Small intestine (tissue), 7 donors: ENCODE data around the gene GPRIN1. TPM values are rescaled to one million over a fixed set of nuclear protein-coding genes. Genes with fewer than 3 reads are reported as not detected.

Experiments used
- DNase-seq, 2 donors: peaks; one replicate each; pipeline versions ENCODE4 v3.0.0 to v3.0.0-alpha.2; 2013
- FAIRE-seq: peaks from 2 replicates; lab custom pipeline; 2012; peaks lifted over from hg19 to GRCh38; lab: Jason Lieb, UNC
- H3K27ac ChIP-seq, 3 donors: one replicate each; pipeline ENCODE4 v1.5.1; 2013; ENCODE audit warnings: low read length in 2 of 3, mild to moderate bottlenecking in 2 of 3, control low read depth in 1 of 3, inconsistent platforms in 1 of 3, low read depth in 1 of 3, moderate library complexity in 1 of 3
- H3K27me3 ChIP-seq, 3 donors: one replicate each; pipeline ENCODE4 v1.6.1; 2013; ENCODE audit warnings: low read length in 3 of 3, inconsistent platforms in 1 of 3; ENCODE audit not compliant: control insufficient read depth in 3 of 3, insufficient read depth in 3 of 3
- H3K36me3 ChIP-seq, 3 donors: one replicate each; pipeline ENCODE4 v1.6.1; 2013; ENCODE audit warnings: low read length in 3 of 3, inconsistent platforms in 1 of 3, low read depth in 1 of 3, mild to moderate bottlenecking in 1 of 3, moderate library complexity in 1 of 3; ENCODE audit not compliant: control insufficient read depth in 3 of 3, insufficient read depth in 2 of 3
- H3K4me1 ChIP-seq, 3 donors: one replicate each; pipeline ENCODE4 v1.6.1; 2013; ENCODE audit warnings: low read length in 2 of 3, inconsistent platforms in 1 of 3, low read depth in 1 of 3, mild to moderate bottlenecking in 1 of 3, moderate library complexity in 1 of 3; ENCODE audit not compliant: control insufficient read depth in 3 of 3, insufficient read depth in 2 of 3
- H3K4me3 ChIP-seq, 3 donors: one replicate each; pipeline ENCODE4 v1.5.1; 2013; ENCODE audit warnings: low read length in 3 of 3, control low read depth in 1 of 3, inconsistent platforms in 1 of 3, low read depth in 1 of 3, mild to moderate bottlenecking in 1 of 3, moderate library complexity in 1 of 3
- H3K9me3 ChIP-seq, 2 donors: one replicate each; pipeline ENCODE4 v1.6.1; 2013; ENCODE audit warnings: low read depth in 1 of 2, low read length in 1 of 2; ENCODE audit not compliant: control insufficient read depth in 2 of 2, insufficient read depth in 1 of 2
- WGBS, 3 donors: extraction: QIAGEN DNeasy Blood & Tissue Kit; methylation state at CpG; one replicate each; pipeline ENCODE4 v1.1.7; 2013; 5-methylcytosine and 5-hydroxymethylcytosine counted together
- polyA plus RNA-seq, 4 donors: library from polyadenylated mRNA; stranded (reverse) in 3 of 4; unstranded in 1 of 4; fragments of 200-250 nt in 3 of 4; fragments of 120-200 nt in 1 of 4; gene quantifications; one replicate each; pipeline versions ENCODE4 v1.2.1 to v1.2.3, GENCODE V29; 2013
- donor health status: healthy with polysubstance abuse.
- donor health status: control.
- donor health status: control.
- donor health status: Bipolar disorder and iron deficiency.
- donor health status: healthy.

GPRIN1 gene
- polyA plus RNA-seq, 4 donors, result 0.54 to 9.0 (median 1.6) TPM; not detected in 1

DNA sequence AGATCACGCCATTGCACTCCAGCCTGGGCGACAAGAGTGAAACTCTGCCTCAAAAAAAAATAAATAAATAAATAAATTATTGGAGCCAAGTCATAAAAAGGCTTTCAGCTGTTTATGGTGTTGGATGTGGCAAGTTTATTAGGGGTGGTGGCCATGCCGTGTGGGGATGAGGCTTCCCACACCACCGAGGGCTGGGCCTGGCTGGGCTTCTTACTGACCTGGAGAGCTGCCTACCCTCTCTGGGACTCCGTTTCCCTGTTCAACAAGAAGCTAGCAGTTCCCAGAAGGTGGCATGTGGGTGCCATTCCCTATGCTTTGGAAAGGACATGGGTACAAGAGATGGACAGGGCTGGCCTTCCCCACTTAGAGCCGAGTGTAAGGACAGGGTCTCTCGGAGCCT is 22.6 kb downstream of the GPRIN1 start:
- H3K27ac ChIP-seq, result no peak overlapping the region
- no peaks in the 10 kb centered on the region for H3K4me1 ChIP-seq
- peaks cover 0 to 36% of the 10 kb centered on the region in 2 donors for H3K9me3 ChIP-seq
- H3K27me3 ChIP-seq, result no peaks in the 10 kb centered on the region
- 78 to 86% (median 79%) methylated on average over 7 of the region's 7 CpGs for WGBS, 3 donors
- DNase-seq (no peak), FAIRE-seq (no peak)
- H3K4me3 ChIP-seq, result no peak overlapping the region
- peaks cover 0 to 77% (median 41%) of the 10 kb centered on the region in 3 donors for H3K36me3 ChIP-seq

DNA sequence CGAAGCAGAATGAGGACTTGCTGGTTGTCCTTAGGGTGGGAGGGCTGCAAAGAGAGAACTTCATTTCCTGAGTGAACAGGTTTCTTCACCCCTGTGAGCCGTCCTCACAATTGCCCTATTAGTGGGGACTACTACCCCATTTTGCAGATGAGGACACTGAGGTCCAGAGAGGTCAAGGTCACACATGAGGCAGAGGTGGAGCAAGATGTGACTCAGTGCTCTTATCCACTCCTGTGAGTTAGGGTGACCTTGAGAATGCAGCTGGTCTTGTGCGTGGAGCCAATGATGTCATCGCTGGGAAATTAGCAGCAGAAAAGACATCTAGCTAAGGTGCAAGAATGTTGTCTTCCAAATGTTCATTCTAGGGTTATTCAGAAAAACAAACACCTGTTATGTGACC is 26.9 kb downstream of the GPRIN1 start:
- 79 to 91% (median 86%) methylated on average over 4 of the region's 4 CpGs for WGBS, 3 donors
- H3K4me3 ChIP-seq, result no peak overlapping the region
- H3K9me3 ChIP-seq, result peaks cover 0 to 29% of the 10 kb centered on the region in 2 donors
- H3K27me3 ChIP-seq, result no peaks in the 10 kb centered on the region
- FAIRE-seq, result no peak
- no peak for DNase-seq
- no peaks in the 10 kb centered on the region for H3K4me1 ChIP-seq
- no peak overlapping the region for H3K27ac ChIP-seq
- H3K36me3 ChIP-seq, result peaks cover 0 to 88% (median 46%) of the 10 kb centered on the region in 3 donors

DNA sequence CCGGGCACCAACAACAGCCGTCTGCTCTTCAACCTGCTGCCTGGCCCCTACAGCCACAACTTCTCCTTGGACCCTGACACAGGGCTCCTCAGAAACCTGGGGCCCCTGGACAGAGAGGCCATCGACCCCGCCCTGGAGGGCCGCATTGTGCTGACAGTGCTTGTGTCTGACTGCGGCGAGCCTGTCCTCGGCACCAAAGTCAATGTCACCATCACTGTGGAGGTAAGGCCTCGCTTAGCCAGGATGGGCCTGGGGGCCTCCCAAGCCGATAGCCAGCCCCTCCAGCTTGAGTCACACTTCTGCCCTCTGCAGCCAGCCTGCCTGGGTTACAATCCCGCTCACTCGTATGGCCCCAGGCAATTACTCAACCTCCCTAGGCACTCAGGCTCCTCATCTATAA is 28.6 kb downstream of the GPRIN1 start:
- FAIRE-seq, result no peak

DNA sequence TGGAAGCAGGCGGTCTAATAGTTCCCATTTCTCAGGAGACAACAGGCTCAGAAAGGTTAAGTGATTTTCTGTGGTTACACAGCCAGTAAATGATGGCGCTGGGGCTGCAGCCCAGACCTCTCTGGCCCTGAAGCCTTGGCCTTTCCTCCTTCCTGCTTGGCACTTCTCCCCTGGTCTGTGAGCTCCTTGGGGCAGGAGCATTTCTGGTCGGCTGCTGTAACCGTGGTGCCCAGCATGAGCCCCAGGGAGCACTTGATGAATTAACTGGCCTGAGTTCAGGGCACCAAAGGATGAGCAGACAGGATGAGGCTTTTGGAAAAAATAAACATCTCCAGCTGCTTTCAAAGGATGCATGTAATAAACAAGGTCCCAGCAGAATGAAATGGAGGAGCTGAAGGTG is 30.6 kb downstream of the GPRIN1 start:
- FAIRE-seq (no peak), DNase-seq (no peak)
- Histone ChIP-seq H3K27ac (no peak overlapping the region), H3K27me3 (no peaks in the 10 kb centered on the region), H3K36me3 (peaks cover 0 to 94% (median 37%) of the 10 kb centered on the region in 3 donors), H3K9me3 (peaks cover 0 to 11% of the 10 kb centered on the region in 2 donors), H3K4me3 (no peak overlapping the region), H3K4me1 (no peaks in the 10 kb centered on the region)
- 69 to 91% (median 83%) methylated on average over 4 of the region's 4 CpGs for WGBS, 3 donors

More for the DNA sequence above, 28.6 kb downstream of the GPRIN1 start:
- Histone ChIP-seq H3K27ac (peak overlapping the region in 1 of 3 donors; percentile 77), H3K9me3 (peaks cover 0 to 29% of the 10 kb centered on the region in 2 donors), H3K27me3 (no peaks in the 10 kb centered on the region), H3K4me1 (no peaks in the 10 kb centered on the region), H3K4me3 (no peak overlapping the region), H3K36me3 (peaks cover 0 to 93% (median 51%) of the 10 kb centered on the region in 3 donors)
- 91 to 94% (median 91%) methylated on average over 10 to 12 of the region's 12 CpGs for WGBS, 3 donors
- DNase-seq, result peak in 1 of 2 donors; percentile 73

DNA sequence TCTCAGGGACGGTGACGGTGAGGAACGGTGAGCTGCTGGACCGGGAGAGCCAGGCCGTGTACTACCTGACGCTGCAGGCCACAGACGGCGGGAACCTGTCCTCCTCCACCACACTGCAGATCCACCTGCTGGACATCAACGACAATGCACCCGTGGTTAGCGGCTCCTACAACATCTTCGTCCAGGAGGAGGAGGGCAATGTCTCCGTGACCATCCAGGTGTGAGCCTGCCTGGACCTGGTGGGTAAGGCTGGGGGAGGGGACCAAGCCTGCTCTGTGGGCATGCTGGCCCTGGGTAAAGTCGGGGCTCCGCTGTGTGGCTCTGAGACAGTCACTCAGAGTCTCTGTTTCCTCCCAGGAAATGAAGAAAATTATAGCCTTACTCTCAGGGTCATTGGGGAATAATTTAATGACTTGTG is 31.6 kb downstream of the GPRIN1 start:
- FAIRE-seq (no peak), DNase-seq (peak; percentile 27 to 69)
- H3K4me3 ChIP-seq, result no peak overlapping the region
- H3K36me3 ChIP-seq, result peaks cover 0 to 94% (median 29%) of the 10 kb centered on the region in 3 donors
- peaks cover 0 to 2% of the 10 kb centered on the region in 2 donors for H3K9me3 ChIP-seq
- no peak overlapping the region for H3K27ac ChIP-seq
- WGBS, 3 donors, result 54 to 78% (median 69%) methylated on average over 15 of the region's 15 CpGs
- H3K27me3 ChIP-seq, result no peaks in the 10 kb centered on the region
- no peaks in the 10 kb centered on the region for H3K4me1 ChIP-seq

DNA sequence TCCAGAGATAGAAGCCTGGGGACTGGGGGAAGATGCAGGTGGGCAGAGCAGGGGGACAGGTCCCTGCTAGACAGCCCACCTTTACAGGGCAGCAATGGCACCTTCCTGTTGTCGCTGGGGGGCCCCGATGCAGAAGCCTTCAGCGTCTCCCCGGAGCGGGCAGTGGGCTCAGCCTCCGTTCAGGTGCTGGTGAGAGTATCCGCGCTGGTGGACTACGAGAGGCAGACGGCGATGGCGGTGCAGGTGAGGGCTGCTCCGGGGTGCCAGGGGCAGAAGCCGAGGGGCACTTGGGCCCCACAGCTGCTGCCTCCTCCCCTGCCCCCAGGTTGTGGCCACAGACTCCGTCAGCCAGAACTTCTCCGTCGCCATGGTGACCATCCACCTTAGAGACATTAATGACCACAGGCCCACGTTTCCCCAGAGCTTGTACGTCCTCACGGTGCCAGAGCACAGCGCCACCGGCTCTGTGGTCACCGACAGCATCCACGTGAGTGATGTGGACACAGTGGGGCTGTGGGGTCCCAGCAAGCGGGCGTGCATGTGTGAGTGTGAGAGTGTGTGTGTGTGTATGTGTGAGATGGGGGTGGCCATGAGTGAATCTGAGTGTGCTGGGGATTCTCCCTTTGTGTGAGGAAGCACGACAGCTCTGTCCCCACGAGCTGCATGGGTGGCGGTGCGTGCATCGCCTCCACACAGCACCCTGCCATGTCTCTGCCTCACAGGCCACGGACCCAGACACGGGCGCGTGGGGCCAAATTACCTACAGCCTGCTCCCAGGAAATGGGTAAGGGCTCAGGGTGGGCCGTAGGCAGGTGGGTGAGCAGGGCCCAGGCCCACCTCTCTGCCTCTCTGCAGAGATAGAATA is 32.4 kb downstream of the GPRIN1 start:
- FAIRE-seq, result no peak
- Histone ChIP-seq H3K4me1 (no peaks in the 10 kb centered on the region), H3K27me3 (no peaks in the 10 kb centered on the region), H3K27ac (no peak overlapping the region), H3K9me3 (no peaks in the 10 kb centered on the region), H3K4me3 (no peak overlapping the region), H3K36me3 (peaks cover 0 to 91% (median 26%) of the 10 kb centered on the region in 3 donors)
- DNase-seq, result no peak
- 85 to 95% (median 91%) methylated on average over 30 to 36 of the region's 36 CpGs for WGBS, 3 donors

DNA sequence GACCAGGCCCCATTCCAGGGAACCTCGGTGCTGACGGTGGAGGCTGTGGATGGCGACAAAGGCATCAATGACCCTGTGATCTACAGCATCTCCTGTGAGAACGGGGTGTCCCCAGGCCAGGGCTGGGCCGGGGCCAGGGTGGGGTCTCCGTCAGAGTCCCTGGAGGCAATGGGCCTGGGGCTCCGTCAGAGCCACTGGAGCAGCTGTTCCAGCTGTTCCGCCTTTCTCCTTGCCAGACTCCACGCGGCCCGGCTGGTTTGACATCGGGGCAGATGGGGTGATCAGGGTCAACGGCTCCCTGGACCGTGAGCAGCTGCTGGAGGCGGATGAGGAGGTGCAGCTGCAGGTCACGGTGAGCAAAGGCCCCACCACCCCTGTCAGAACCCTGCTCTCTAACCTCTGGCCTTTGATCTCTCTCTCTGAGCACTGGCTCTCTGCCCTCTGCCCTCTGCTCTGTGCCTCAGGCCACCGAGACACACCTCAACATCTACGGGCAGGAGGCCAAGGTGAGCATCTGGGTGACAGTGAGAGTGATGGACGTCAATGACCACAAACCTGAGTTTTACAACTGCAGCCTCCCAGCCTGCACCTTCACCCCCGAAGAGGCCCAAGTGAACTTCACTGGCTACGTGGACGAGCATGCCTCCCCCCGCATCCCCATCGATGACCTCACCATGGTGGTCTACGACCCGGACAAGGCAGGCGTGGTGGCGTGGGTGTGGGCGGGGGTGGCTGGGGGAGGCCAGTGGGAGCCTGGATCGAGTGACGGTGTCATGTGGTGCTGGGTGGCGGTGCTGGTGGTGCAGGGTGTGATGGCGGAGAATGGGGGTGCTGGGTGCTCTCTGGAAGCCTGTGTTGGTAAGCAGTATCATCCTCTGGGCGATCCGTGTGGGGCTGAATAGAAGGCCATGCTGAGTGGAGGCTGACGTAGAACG is 34.2 kb downstream of the GPRIN1 start:
- 85 to 88% (median 87%) methylated on average over 33 to 37 of the region's 37 CpGs for WGBS, 3 donors
- DNase-seq, result no peak

DNA sequence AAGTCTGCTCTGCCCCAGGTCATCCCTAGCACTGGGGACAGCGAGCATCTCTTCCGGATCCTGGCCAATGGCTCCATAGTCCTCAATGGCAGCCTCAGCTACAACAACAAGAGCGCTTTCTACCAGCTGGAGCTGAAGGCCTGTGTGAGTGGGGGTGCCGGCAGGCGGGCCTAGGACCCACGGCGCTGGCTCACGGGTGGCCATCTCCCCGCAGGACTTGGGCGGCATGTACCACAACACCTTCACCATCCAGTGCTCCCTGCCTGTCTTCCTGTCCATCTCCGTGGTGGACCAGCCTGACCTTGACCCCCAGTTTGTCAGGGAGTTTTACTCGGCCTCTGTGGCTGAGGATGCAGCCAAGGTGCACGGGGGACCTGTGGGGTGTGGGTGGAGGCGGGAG is 34.9 kb downstream of the GPRIN1 start:
- H3K9me3 ChIP-seq, result no peaks in the 10 kb centered on the region
- H3K36me3 ChIP-seq, result peaks cover 0 to 86% (median 17%) of the 10 kb centered on the region in 3 donors
- DNase-seq (no peak), FAIRE-seq (no peak)
- no peaks in the 10 kb centered on the region for H3K4me1 ChIP-seq
- no peak overlapping the region for H3K27ac ChIP-seq
- H3K4me3 ChIP-seq, result no peak overlapping the region
- WGBS, 3 donors, result 90 to 94% (median 92%) methylated on average over 14 of the region's 14 CpGs
- no peaks in the 10 kb centered on the region for H3K27me3 ChIP-seq

More for the DNA sequence above, 34.2 kb downstream of the GPRIN1 start:
- H3K4me1 ChIP-seq, result no peaks in the 10 kb centered on the region
- H3K36me3 ChIP-seq, result peaks cover 0 to 86% (median 17%) of the 10 kb centered on the region in 3 donors
- no peaks in the 10 kb centered on the region for H3K27me3 ChIP-seq
- FAIRE-seq, result no peak
- H3K4me3 ChIP-seq, result no peak overlapping the region
- no peak overlapping the region for H3K27ac ChIP-seq
- H3K9me3 ChIP-seq, result no peaks in the 10 kb centered on the region
